ENCODE measurements around the gene TNNC1. TPM values are rescaled to one million over a fixed set of nuclear protein-coding genes. Genes with fewer than 3 reads are reported as not detected.

The TNNC1 gene
- total and polyA plus RNA-seq, 9 of the 15 experiments (the other 6 are each of a cell fraction or from before 2014, with no cell fraction given): 0.08 to 0.85 (median 0.42) TPM; not detected in 4

- FAIRE-seq: no peak
- Histone ChIP-seq H3K27me3 (ENCODE audit: control insufficient read depth in 2 of 2, insufficient read depth in 2 of 2, low read length in 2 of 2) (no peaks in the 10 kb centered on the region), H4K20me1 (replicated peaks; ENCODE audit: control insufficient read depth, insufficient read depth, low read length) (no peaks in the 10 kb centered on the region), H3K9me3 (replicated peaks; ENCODE audit: control insufficient read depth, insufficient read depth, low read depth, low read length) (no peaks in the 10 kb centered on the region), H3K4me1 (replicated peaks in 1 of 2; ENCODE audit: control insufficient read depth in 2 of 2, insufficient read depth in 2 of 2, low read length in 2 of 2) (peaks cover 0 to 4% of the 10 kb centered on the region in 2 experiments; a peak in 2 of 5 replicates), H3K79me2 (ENCODE audit: control insufficient read depth, insufficient read depth, low read length) (no peaks in the 10 kb centered on the region), H3K36me3 (ENCODE audit: control insufficient read depth, insufficient read depth, low read length) (peaks cover 92% of the 10 kb centered on the region; the same call in 2 of the 3 replicates), H3K9ac (ENCODE audit: insufficient read depth in 1 of 2, low read depth in 2 of 2, low read length in 2 of 2) (no peak overlapping the region), H3K27ac (ENCODE audit: extremely low read depth, low read depth, low read length) (no peak overlapping the region), H3K4me3 (no peak overlapping the region), H2AFZ (ENCODE audit: low read depth, low read length) (no peak overlapping the region), H3K4me2 (ENCODE audit: insufficient read depth, low read length) (no peak overlapping the region), H3K9me1 (ENCODE audit: control insufficient read depth, insufficient read depth, low read length) (no peaks in the 10 kb centered on the region)
- BruUV-seq (replicated peaks): no TSS peak
- DNase-seq (ENCODE audit: extremely low read depth in 1 of 4, low spot score in 3 of 4): no peak
- in situ Hi-C loops (cut with MboI) (no loop called here), intact Hi-C loops (cut with micrococcal nuclease) (no loop called here)
- 90% methylated on average over 4 of the region's 6 CpGs for WGBS (ENCODE audit: insufficient coverage, low coverage, missing lambda C conversion rate)
- ChIA-PET CTCF (ENCODE audit: low intra/inter-chr PET ratio) (no interaction called here), POLR2A (no interaction called here)
- TF ChIP-seq ZNF764 (CRISPR knock-in tag; IDR thresholded peaks at IDR 0.05; ENCODE audit: low read depth): no peak
- no peak for TF ChIP-seq FOSL1 (tag; conservative IDR thresholded peaks at IDR 0.05)
- TF ChIP-seq HEY1 (CRISPR knock-in tag; IDR thresholded peaks at IDR 0.05; ENCODE audit: borderline replicate concordance): no peak
- TF ChIP-seq BDP1 (IDR thresholded peaks at IDR 0.05; ENCODE audit: insufficient read depth, insufficient read length): no peak
- no peak for ATAC-seq
Measured at GRCh38 chr3:52477796-52478095, 23.9 kb upstream of the TNNC1 start.

GRCh38 chr3:52477076-52477795, 23.4 kb upstream of the TNNC1 start:
- Histone ChIP-seq H3K9me1 (ENCODE audit: control insufficient read depth, insufficient read depth, low read length) (no peaks in the 10 kb centered on the region), H3K4me2 (ENCODE audit: insufficient read depth, low read length) (no peak overlapping the region), H3K36me3 (ENCODE audit: control insufficient read depth, insufficient read depth, low read length) (peaks cover 92% of the 10 kb centered on the region; the same call in 2 of the 3 replicates), H3K27ac (ENCODE audit: extremely low read depth, low read depth, low read length) (no peak overlapping the region), H3K79me2 (ENCODE audit: control insufficient read depth, insufficient read depth, low read length) (no peaks in the 10 kb centered on the region), H3K4me1 (replicated peaks in 1 of 2; ENCODE audit: control insufficient read depth in 2 of 2, insufficient read depth in 2 of 2, low read length in 2 of 2) (peaks cover 0 to 3% of the 10 kb centered on the region in 2 experiments; a peak in 2 of 5 replicates), H4K20me1 (replicated peaks; ENCODE audit: control insufficient read depth, insufficient read depth, low read length) (no peaks in the 10 kb centered on the region), H3K27me3 (ENCODE audit: control insufficient read depth in 2 of 2, insufficient read depth in 2 of 2, low read length in 2 of 2) (no peaks in the 10 kb centered on the region), H2AFZ (ENCODE audit: low read depth, low read length) (no peak overlapping the region), H3K9ac (ENCODE audit: insufficient read depth in 1 of 2, low read depth in 2 of 2, low read length in 2 of 2) (no peak overlapping the region), H3K9me3 (replicated peaks; ENCODE audit: control insufficient read depth, insufficient read depth, low read depth, low read length) (no peaks in the 10 kb centered on the region), H3K4me3 (no peak overlapping the region)
- WGBS (ENCODE audit: insufficient coverage, low coverage, missing lambda C conversion rate): 94% methylated on average over 16 of the region's 16 CpGs
- intact Hi-C loops (cut with micrococcal nuclease): no loop called here
- no peak for DNase-seq (ENCODE audit: extremely low read depth in 1 of 4, low spot score in 3 of 4)
- in situ Hi-C loops (cut with MboI): no loop called here
- no peak for ATAC-seq
- ChIA-PET POLR2A (no interaction called here), CTCF (ENCODE audit: low intra/inter-chr PET ratio) (no interaction called here)
- BruUV-seq (replicated peaks): no TSS peak
- no peak for FAIRE-seq
- no peak for TF ChIP-seq RBBP5 (IDR thresholded peaks at IDR 0.05; ENCODE audit: borderline replicate concordance, insufficient read depth, low read length, poor library complexity, severe bottlenecking)
- TF ChIP-seq STAG1 (CRISPR knock-in tag; IDR thresholded peaks at IDR 0.05; ENCODE audit: borderline replicate concordance): no peak
- TF ChIP-seq E2F6 (IDR thresholded peaks at IDR 0.05; ENCODE audit: borderline replicate concordance in 1 of 2, extremely low read depth in 1 of 2, insufficient read depth in 1 of 2, insufficient read length in 1 of 2, low read depth in 1 of 2, low read length in 1 of 2, poor library complexity in 1 of 2, severe bottlenecking in 1 of 2): no peak
- TF ChIP-seq E2F4 (CRISPR knock-in tag; IDR thresholded peaks at IDR 0.05; ENCODE audit: low read depth): no peak
- no peak for TF ChIP-seq HNRNPLL (IDR thresholded peaks at IDR 0.05; ENCODE audit: low read depth, low read length, poor library complexity, severe bottlenecking)
- no peak for TF ChIP-seq E2F3 (CRISPR knock-in tag; IDR thresholded peaks at IDR 0.05)
- no peak for TF ChIP-seq GTF2A2 (tag; IDR thresholded peaks at IDR 0.05)
- no peak for TF ChIP-seq ARID2 (IDR thresholded peaks at IDR 0.05)

Measured in K562 (cell line).